ENCODE data around the gene FSIP1.

GRCh38 chr15:39583596-39584265, 198.9 kb downstream of the FSIP1 start:
- TF ChIP-seq CTCF (IDR thresholded peaks at IDR 0.05; ENCODE audit: low read depth, low read length, poor library complexity, severe bottlenecking) (peak; percentile 44), EZH2phosphoT487 (IDR thresholded peaks at IDR 0.05; ENCODE audit: borderline replicate concordance, low read length) (no peak)

Measured in DOHH2 (cell line).